ENCODE data around the gene ZNF883.
"Not testable (repeated sequence)": the region's sequence is repeated elsewhere in the genome, so short reads cannot be mapped to it uniquely, and the experiment has no call there.

The ZNF883 gene

GRCh38 chr9:113011911-113012381, at the start of gene ZNF883:
ZNF883 (minus strand) TSS chr9:113012192.
- peak; percentile 72 for DNase-seq (ENCODE audit: low read depth, low spot score)

- not testable (repeated sequence) for DNase-seq (ENCODE audit: low read depth, low spot score)
These were observed 49.3 kb upstream of the ZNF883 start for GRCh38 chr9:113061072-113061850.

- DNase-seq (ENCODE audit: low read depth, low spot score) = not testable (repeated sequence)
These were observed 47.7 kb upstream of the ZNF883 start for GRCh38 chr9:113059581-113060284.

- DNase-seq (ENCODE audit: low read depth, low spot score) = no peak
These were observed 45.2 kb upstream of the ZNF883 start for GRCh38 chr9:113057193-113057592.

GRCh38 chr9:113056191-113057106, 44.5 kb upstream of the ZNF883 start, which contains the start of gene ZFP37:
ZFP37 (minus strand) TSS chr9:113056724; CDS start chr9:113056688, 36 bp downstream.
- DNase-seq (ENCODE audit: low read depth, low spot score) = peak; percentile 84

- no peak for DNase-seq (ENCODE audit: low read depth, low spot score)
These were observed 31.1 kb upstream of the ZNF883 start for GRCh38 chr9:113042884-113043657.

- no peak for DNase-seq (ENCODE audit: low read depth, low spot score)
These were observed 14.2 kb upstream of the ZNF883 start for GRCh38 chr9:113026200-113026599.

- no peak for DNase-seq (ENCODE audit: low read depth, low spot score)
These were observed 6.3 kb upstream of the ZNF883 start for GRCh38 chr9:113018247-113018646.

GRCh38 chr9:113012492-113012891, 500 bp upstream of the ZNF883 start:
- no peak for DNase-seq (ENCODE audit: low read depth, low spot score)

- peak; percentile 7 for DNase-seq (ENCODE audit: low read depth, low spot score)
These were observed 6.2 kb downstream of the ZNF883 start for GRCh38 chr9:113005777-113006176.

- no peak for DNase-seq (ENCODE audit: low read depth, low spot score)
These were observed 14.6 kb downstream of the ZNF883 start for GRCh38 chr9:112997236-112997941.

DNA sequence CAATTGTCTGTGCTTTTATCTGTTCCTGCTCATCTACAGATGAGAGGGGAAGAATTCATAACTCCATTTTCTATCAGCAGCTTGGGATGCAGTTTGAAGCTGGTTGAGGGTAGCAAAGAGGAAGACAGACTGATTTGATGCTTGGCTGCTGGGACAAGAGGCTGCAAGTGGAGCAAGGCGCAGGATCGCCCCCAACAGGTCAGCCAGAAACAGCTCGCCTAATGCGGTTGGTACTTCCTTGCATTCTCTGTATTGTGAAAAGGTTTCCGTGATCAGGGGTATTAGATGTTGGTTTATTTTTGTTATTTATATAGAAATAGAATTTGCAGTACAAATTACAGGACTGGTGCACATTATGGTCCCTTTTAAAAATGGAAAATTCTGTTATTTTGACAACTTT, 40.6 kb downstream of the ZNF883 start:
- peak; percentile 15 for DNase-seq (ENCODE audit: low read depth, low spot score)

DNA sequence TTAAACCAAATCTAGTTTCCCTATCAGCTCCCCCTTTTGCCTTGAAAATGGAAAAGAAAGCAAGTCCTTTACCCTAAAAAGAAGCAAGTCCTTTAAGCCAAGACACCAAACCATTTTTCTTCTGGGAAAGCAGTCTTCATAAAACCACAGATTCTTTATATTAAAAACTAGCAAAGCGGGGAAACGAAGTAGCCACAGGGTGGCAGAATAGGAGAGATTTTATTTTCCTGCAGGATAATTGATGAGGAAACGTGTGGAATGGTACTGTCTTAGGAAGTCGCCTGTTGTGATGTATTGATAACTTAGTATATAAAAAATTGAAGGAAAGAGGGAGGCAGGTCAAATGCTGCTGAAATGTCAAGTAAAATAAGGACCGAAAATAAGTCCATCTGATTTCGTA, 41.1 kb downstream of the ZNF883 start:
- no peak for DNase-seq (ENCODE audit: low read depth, low spot score)

DNA sequence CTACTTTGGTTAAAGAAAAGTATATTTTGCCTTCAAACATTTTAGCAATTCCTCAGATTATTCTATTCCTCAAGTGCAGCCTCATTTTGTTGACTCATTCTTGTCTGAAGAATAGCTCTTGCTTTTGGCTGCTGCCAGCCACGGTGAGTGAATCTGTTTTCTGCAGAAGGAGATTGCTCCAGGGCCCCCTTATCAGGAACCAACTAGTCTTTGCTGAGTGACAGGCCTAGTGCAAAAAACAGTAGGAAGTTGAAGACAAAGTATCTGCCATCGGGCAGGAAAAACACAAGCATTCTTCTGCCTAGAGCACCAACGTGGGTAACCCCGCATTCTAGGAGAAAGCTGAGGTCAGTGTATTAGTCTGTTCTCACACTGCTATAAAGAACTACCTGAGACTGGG, 42.3 kb downstream of the ZNF883 start:
- no peak for DNase-seq (ENCODE audit: low read depth, low spot score)

DNA sequence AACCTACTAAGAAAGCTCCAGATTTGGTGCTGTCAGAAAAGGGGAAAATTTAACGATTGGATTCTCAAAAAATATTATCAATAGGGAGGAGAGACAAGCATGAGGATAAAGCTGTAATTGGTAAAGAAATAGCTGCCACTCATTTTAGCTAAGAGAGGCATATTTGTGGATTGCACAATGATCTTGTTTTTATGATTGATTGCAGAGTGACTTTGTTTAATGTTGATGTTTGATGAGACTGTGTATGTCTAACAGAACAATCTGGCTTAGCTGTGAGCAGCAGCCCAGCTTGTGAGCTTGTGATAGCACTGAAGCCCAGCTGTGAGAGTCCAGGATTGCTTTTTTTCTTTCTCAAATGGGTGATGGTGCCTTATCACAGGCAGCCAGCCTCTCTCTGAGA, 56.4 kb downstream of the ZNF883 start:
- no peak for DNase-seq (ENCODE audit: low read depth, low spot score)

DNA sequence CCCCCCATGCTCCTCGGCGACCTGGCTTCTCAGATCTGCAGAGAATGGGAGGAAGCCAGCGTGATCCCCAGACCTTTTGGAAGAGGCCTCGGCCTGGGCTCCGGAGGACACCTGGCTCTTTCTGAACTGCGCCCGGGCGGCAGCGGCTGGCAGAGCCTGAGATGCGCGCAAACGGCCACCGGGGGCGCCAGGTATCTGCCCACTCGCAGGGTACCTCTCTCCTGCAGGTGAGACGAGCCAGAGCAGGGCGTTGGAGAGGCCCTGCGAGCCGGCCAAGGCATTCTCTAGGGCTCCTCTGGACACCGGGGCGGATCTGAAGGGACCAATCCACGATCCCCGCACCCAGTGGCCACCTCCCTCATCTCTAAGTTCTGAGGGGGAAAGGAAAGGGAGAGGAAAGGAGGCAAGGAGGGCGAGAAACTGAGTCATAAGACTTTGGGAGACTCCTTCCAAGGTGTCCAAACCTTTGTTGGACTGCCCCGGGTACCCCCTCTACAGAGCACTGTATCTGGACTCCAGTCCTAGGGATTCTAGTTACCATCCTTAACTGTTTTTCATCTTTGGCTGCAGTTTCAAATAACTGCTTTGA, 66.3 kb downstream of the ZNF883 start:
- peak; percentile 9 for DNase-seq (ENCODE audit: low read depth, low spot score)

DNA sequence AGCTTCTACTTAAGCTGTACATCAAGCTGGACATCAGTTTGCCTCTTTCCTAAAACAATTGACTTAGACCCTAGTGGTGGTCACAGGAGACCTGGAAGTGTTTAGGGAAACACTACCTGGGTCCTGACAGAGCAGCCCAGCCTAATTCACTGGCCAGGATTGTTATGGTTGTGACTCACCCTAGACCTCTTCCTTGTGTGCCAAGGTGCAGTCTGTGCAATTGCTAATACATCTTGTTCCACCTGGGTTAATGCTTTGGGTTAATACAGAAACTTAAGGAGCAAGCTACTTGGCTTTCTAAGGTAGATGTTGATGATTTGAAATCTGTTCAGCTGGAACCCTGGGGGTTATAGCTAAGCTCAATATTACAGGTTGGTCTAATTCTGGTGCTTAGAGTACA, 72.6 kb downstream of the ZNF883 start:
- no peak for DNase-seq (ENCODE audit: low read depth, low spot score)

GRCh38 chr9:112933696-112934095, 78.3 kb downstream of the ZNF883 start:
- DNase-seq (ENCODE audit: low read depth, low spot score) = no peak

DNA sequence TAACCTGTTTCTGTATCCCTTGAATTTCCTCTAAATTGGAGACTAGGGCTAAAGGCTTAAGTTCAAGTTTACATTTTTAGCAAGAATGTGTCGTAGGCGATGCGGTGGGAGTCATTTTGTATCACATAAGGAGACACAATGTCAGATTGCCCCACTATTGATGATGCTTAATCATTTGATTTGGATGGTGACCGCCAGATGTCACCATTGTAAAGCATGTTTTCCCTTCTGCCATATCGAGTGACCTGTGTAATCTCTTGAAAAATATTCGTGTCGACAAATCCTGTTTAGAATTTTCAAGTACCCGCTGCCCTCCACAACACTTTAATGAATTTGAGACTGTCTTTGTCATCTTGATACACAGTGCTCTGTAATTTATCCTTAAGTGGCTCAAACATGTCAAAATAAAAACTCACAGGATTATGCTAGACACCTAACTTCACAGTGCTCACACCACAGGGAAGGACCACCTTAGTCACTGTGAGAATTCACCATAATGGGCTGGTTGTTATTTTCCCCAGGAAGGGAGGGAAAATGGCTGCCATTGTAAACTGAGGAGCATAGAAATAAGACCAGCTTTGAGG, 86.8 kb downstream of the ZNF883 start:
- DNase-seq (ENCODE audit: low read depth, low spot score) = no peak

DNA sequence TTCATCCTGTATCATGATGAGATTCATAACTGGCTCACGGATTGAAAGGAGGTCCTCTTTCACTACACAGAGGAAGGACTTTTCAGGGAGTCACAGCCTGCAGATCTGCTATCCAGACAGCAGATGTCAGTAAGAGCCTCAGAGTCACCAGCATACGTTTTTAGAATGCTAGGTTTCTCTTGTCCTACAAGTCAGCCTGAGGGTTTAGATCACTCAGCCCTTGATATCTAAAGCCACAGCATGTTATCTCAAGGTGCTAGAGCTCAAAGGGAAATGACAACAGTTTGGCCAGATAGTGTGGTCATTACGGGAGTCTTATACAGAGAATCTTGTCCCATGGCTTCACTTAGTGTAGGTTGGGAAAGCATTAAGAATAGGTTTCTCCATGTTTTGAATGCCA, 90.4 kb downstream of the ZNF883 start:
- DNase-seq (ENCODE audit: low read depth, low spot score) = no peak
